Erythroblast (primary cell): Measurements from ENCODE around the gene PTPRA.

Experiments used
- GATA1 ChIP-seq: IDR thresholded peaks from 2 replicates; pipeline ENCODE4 v1.6.1; 2011; ENCODE audit warnings: low read depth, mild to moderate bottlenecking, control low read depth, low read length, moderate library complexity
- POLR2A ChIP-seq: IDR thresholded peaks from 2 replicates; pipeline ENCODE4 v1.6.1; 2011; ENCODE audit warnings: mild to moderate bottlenecking, low read length

- TF ChIP-seq POLR2A (no peak), GATA1 (no peak)
These were observed 171.2 kb downstream of the PTPRA start for GRCh38 chr20:3044336-3044965.
